Measurements from ENCODE around the gene TIPARP. TPM values are rescaled to one million over a fixed set of nuclear protein-coding genes. Genes with fewer than 3 reads are reported as not detected.

The TIPARP gene
- total RNA-seq, 1 donor from 2014 or later: 13.4 TPM

DNA sequence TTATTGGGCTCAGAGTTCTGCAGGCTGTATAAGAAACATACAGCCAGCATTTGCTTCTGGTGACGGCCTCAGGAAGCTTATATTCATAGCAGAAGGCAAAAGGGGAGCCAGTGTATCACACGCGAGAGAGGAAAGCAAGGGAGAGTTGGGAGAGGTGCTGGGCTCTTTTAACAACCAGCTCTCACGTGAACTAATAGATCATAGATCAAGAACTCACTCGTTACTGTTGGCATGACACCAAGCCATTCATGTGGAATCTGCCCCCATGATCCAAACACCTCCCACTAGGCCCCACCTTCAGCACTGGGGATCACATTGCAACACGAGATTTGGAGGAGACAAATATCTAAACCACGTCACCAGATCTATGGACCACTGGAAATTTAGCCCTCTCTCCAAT lies 70.2 kb downstream of the TIPARP start:
- no peak overlapping the region for H3K4me3 Mint-ChIP-seq
- no peak overlapping the region for H3K27ac Mint-ChIP-seq (ENCODE audit: unreplicated experiment)
- H3K27me3 Mint-ChIP-seq (ENCODE audit: low read depth): no peaks in the 10 kb centered on the region
- peaks cover 8% of the 10 kb centered on the region for H3K36me3 Mint-ChIP-seq (ENCODE audit: low read depth)
- DNase-seq (ENCODE audit: low read depth, low spot score): no peak
- peaks cover 8% of the 10 kb centered on the region for H3K4me1 Mint-ChIP-seq
- H3K9me3 Mint-ChIP-seq: peaks cover 6% of the 10 kb centered on the region
- TF ChIP-seq, protein P1, sequence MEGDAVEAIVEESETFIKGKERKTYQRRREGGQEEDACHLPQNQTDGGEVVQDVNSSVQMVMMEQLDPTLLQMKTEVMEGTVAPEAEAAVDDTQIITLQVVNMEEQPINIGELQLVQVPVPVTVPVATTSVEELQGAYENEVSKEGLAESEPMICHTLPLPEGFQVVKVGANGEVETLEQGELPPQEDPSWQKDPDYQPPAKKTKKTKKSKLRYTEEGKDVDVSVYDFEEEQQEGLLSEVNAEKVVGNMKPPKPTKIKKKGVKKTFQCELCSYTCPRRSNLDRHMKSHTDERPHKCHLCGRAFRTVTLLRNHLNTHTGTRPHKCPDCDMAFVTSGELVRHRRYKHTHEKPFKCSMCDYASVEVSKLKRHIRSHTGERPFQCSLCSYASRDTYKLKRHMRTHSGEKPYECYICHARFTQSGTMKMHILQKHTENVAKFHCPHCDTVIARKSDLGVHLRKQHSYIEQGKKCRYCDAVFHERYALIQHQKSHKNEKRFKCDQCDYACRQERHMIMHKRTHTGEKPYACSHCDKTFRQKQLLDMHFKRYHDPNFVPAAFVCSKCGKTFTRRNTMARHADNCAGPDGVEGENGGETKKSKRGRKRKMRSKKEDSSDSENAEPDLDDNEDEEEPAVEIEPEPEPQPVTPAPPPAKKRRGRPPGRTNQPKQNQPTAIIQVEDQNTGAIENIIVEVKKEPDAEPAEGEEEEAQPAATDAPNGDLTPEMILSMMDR (conservative IDR thresholded peaks at IDR 0.05): no peak

DNA sequence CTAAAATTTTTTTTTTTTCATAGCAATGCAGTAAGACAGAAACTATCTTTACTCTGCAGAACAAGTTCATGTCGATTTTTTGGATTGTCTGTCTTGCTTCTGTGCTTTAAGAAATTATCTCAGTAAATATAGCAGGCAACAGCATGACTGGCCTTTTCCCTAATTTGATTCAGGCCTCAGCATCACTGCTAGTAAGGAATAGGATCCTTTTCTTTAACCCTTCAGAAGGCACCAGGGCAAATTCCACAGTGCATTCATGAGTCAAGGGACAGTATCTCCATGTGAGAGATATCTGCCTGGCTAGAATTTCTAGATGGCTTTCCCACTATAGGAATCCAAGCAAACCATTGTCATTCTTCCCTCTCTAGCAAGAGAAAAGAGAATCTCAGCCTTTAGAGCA lies 71.4 kb downstream of the TIPARP start:
- no peak overlapping the region for H3K27ac Mint-ChIP-seq (ENCODE audit: unreplicated experiment)

DNA sequence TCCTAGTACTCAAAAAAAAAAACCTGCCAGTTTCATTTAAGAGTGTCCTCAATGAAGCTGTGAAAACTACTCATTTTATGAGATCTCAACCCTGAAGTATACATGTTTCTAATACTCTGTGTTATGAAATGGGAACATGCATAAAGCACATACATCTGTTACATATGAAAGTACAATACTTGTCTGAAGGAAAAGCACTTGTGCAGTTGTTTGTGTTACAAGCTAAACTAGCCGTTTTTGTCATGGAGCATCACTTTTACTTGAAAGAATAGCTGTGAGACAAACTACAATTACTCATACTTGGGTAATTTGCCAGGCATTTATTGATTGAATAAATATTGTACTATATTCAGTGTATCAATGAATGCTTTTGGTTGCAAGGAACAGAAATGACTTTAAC lies 72.7 kb downstream of the TIPARP start:
- TF ChIP-seq, protein P1 (conservative IDR thresholded peaks at IDR 0.05): no peak
- peaks cover 8% of the 10 kb centered on the region for H3K36me3 Mint-ChIP-seq (ENCODE audit: low read depth)
- H3K27ac Mint-ChIP-seq (ENCODE audit: unreplicated experiment): no peak overlapping the region

More for the DNA sequence above, 71.4 kb downstream of the TIPARP start:
- no peak overlapping the region for H3K4me3 Mint-ChIP-seq
- peaks cover 6% of the 10 kb centered on the region for H3K9me3 Mint-ChIP-seq
- TF ChIP-seq, protein P1 (conservative IDR thresholded peaks at IDR 0.05): no peak
- no peak for DNase-seq (ENCODE audit: low read depth, low spot score)
- H3K36me3 Mint-ChIP-seq (ENCODE audit: low read depth): peaks cover 8% of the 10 kb centered on the region
- no peaks in the 10 kb centered on the region for H3K27me3 Mint-ChIP-seq (ENCODE audit: low read depth)
- peaks cover 19% of the 10 kb centered on the region for H3K4me1 Mint-ChIP-seq

DNA sequence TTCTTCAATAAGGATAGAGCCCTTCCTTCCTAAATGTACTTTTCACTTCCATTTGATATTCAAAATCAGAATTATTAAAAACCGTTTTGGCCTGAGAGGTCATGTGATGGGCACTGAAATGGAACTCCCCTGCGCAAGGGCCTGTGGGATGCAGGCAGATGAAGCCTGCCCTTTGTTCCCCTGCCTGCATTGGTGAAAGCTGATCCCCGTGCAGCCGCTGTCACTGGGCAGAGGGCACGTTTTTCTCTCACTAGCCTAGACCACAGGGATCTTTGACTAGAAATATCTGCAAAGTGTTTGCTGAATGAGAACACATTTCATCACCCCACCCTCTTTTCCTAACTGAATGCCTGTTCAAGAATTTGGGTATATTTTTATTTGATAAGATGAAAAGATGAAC lies 74.9 kb downstream of the TIPARP start:
- TF ChIP-seq, protein P1 (conservative IDR thresholded peaks at IDR 0.05): no peak
- peaks cover 8% of the 10 kb centered on the region for H3K36me3 Mint-ChIP-seq (ENCODE audit: low read depth)
- H3K4me3 Mint-ChIP-seq: no peak overlapping the region
- peaks cover 32% of the 10 kb centered on the region for H3K4me1 Mint-ChIP-seq
- H3K27me3 Mint-ChIP-seq (ENCODE audit: low read depth): peaks cover 4% of the 10 kb centered on the region
- DNase-seq (ENCODE audit: low read depth, low spot score): peak; percentile 18
- H3K27ac Mint-ChIP-seq (ENCODE audit: unreplicated experiment): peak overlapping the region; percentile 92
- H3K9me3 Mint-ChIP-seq: peaks cover 6% of the 10 kb centered on the region

More for the DNA sequence above, 72.7 kb downstream of the TIPARP start:
- peaks cover 32% of the 10 kb centered on the region for H3K4me1 Mint-ChIP-seq
- DNase-seq (ENCODE audit: low read depth, low spot score): no peak
- H3K27me3 Mint-ChIP-seq (ENCODE audit: low read depth): peaks cover 4% of the 10 kb centered on the region
- H3K9me3 Mint-ChIP-seq: peaks cover 6% of the 10 kb centered on the region
- H3K4me3 Mint-ChIP-seq: no peak overlapping the region

DNA sequence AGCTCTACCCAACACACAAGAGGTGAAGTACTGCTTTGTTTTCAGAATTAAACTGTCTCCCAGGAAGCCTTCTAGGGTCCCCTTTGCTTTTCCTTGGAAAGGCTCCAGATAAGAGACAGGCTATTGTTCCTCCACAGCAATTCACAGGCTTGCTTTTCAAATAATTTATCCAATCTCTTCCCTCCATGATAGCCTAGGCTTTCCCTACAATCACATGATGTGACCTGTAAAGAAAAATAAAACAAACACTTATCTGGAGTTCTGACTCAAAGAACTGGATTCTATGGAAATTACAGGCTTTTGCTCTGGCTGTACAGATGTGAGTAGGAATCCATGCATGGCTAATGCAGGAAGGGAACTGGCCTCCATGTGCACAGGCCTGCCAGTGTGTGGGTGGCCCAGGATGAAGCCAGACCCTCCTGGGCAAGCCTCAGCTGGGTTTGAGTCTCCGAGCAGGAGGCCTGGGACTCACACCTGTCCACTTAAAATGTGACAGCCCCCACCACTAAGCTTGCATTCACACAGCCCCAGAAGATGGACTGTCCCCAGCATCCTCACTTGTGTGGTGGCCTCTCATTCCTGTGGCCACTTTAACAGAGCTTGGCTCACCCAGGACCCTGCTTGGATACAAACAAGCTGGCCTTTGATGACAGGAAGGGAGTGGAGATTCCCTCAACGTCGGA lies 75.9 kb downstream of the TIPARP start:
- Mint-ChIP-seq H3K4me1 (peaks cover 32% of the 10 kb centered on the region), H3K9me3 (peaks cover 6% of the 10 kb centered on the region), H3K27me3 (ENCODE audit: low read depth) (peaks cover 4% of the 10 kb centered on the region), H3K36me3 (ENCODE audit: low read depth) (peaks cover 8% of the 10 kb centered on the region), H3K4me3 (peak overlapping the region; percentile 11), H3K27ac (ENCODE audit: unreplicated experiment) (peak overlapping the region; percentile 54)
- DNase-seq (ENCODE audit: low read depth, low spot score): no peak
- TF ChIP-seq, protein P1 (conservative IDR thresholded peaks at IDR 0.05): no peak
